Frontal cortex (tissue), 4 donors: Measurements from ENCODE around the gene CRISP3. TPM values are rescaled to one million over a fixed set of nuclear protein-coding genes. Genes with fewer than 3 reads are reported as not detected.

ENCODE experiments used
- DNase-seq, 2 donors: peaks; one replicate each; pipeline ENCODE4 v3.0.0; 2012; ENCODE audit warnings: low spot score in 2 of 2
- FAIRE-seq: peaks from 2 replicates; lab custom pipeline; 2012; peaks lifted over from hg19 to GRCh38; lab: Jason Lieb, UNC
- total RNA-seq: library from RNA; depleted of rRNA; stranded (reverse); fragments of >200 nt; gene quantifications from one replicate; pipeline ENCODE4 v1.2.3, GENCODE V29; 2014
- donor health status: control.
- donor health status: control.
- donor health status: control.

Gene CRISP3
- total RNA-seq, 1 donor from 2014 or later = under 0.01 TPM

DNA sequence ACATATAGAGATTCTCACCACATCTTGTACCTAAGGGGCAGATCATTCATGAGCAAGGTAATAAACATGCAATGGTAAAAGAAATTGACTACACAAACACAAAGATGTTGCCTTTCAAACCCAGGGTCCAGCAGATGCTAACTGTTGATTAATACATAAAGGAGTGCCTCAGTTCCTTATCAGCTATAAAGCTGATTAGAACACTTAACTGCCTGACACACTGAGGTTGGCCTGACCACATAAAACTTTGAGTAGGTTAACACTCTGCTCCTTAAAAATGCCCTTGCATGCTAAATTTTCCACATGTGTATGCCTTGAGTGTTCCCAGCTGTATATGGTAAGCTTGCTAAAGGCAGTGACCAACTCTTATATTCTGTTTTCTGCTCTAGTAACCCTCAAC, 45.7 kb downstream of the CRISP3 start:
- DNase-seq = no peak
- FAIRE-seq = no peak

DNA sequence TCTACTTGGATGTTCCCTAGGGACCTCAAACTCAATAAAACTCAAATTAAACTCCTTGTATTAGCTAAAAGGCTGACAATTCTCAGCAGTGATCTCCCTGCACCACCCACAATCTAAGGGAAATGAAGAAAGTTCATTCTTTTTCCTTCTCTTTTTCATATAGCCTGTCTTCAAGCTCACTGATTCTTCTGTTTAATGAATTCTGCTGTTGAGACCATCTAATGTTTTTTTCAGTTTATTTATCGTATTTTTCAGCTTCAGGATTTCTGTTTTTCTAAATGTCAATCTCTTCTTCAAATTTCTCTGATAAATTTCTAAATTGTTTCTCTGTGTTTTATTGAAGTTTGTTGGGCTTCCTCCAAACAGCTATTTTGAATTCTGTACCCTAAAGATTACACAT, 50.7 kb downstream of the CRISP3 start:
- no peak for FAIRE-seq
- DNase-seq = no peak

DNA sequence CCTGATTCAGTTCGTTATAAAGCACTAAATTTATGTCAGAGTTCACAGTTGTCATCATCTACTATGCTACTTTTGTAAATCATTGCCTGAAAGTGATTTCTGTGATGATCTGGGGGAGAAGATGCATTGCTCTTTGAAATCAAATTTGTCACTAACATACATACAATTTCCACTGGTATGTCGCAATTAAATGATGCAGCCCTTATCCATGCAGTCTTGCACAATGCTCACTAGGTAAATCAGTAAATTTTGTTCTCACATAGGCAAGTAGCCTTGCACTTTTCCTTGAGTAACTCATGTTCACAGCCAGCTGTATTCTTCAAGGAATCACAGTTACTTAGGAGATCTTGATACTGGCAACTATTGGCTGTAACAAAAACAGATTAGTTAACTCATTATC, 51.7 kb downstream of the CRISP3 start:
- FAIRE-seq = no peak

More for the DNA sequence above, 51.7 kb downstream of the CRISP3 start:
- no peak for DNase-seq

Other genes starting within 250 kb of the CRISP3 start
- gene GLYATL3, start 244.5 kb downstream of the CRISP3 start, total RNA-seq = not detected
- 4.9 TPM for gene C6orf141, start 193.7 kb downstream of the CRISP3 start, total RNA-seq
- gene RHAG, start 107.5 kb downstream of the CRISP3 start, total RNA-seq = 0.41 TPM
- 0.82 TPM for gene CRISP2, start 30.8 kb downstream of the CRISP3 start, total RNA-seq
- not detected for gene PGK2, start 42.9 kb upstream of the CRISP3 start, total RNA-seq
- not detected for gene CRISP1, start 122.1 kb upstream of the CRISP3 start, total RNA-seq
- gene DEFB114, start 219.8 kb upstream of the CRISP3 start, total RNA-seq = not detected
- gene DEFB113, start 225.2 kb upstream of the CRISP3 start, total RNA-seq = not detected